ENCODE data around the gene HEXD. TPM values are rescaled to one million over a fixed set of nuclear protein-coding genes. Genes with fewer than 3 reads are reported as not detected.
A peak's percentile ranks its signal among the peaks of the same experiment; 100 is the strongest.
"Not testable (repeated sequence)": the region's sequence is repeated elsewhere in the genome, so short reads cannot be mapped to it uniquely, and the experiment has no call there.

The HEXD gene
- total RNA-seq, 1 donor, result 9.4 TPM

- H3K4me3 ChIP-seq (ENCODE audit: low read depth, low read length), result no peak overlapping the region
- TF ChIP-seq CTCF (IDR thresholded peaks at IDR 0.05; ENCODE audit: insufficient read depth, low read length), result no peak
- DNase-seq (ENCODE audit: low read depth), result no peak
These were observed 28.5 kb downstream of the HEXD start for GRCh38 chr17:82446649-82447048.

GRCh38 chr17:82447876-82448275 lies 29.7 kb downstream of the HEXD start:
- no peak overlapping the region for H3K4me3 ChIP-seq (ENCODE audit: low read depth, low read length)
- no peak for TF ChIP-seq CTCF (IDR thresholded peaks at IDR 0.05; ENCODE audit: insufficient read depth, low read length)
- DNase-seq (ENCODE audit: low read depth), result no peak

- TF ChIP-seq CTCF (IDR thresholded peaks at IDR 0.05; ENCODE audit: insufficient read depth, low read length), result no peak
- DNase-seq (ENCODE audit: low read depth), result no peak
These were observed 31.2 kb downstream of the HEXD start for GRCh38 chr17:82449131-82449882.

GRCh38 chr17:82449883-82450356 lies 31.8 kb downstream of the HEXD start:
- no peak for TF ChIP-seq CTCF (IDR thresholded peaks at IDR 0.05; ENCODE audit: insufficient read depth, low read length)
- no peak for DNase-seq (ENCODE audit: low read depth)

More at GRCh38 chr17:82449131-82449882, 31.2 kb downstream of the HEXD start:
- H3K4me3 ChIP-seq (ENCODE audit: low read depth, low read length), result peak overlapping the region; percentile 95

GRCh38 chr17:82450357-82451106 lies 32.4 kb downstream of the HEXD start, which contains the start of gene CYBC1:
Gene CYBC1, minus strand, starts transcription at chr17:82450752. Its CDS starts 1,498 bp downstream, at chr17:82449254.
- DNase-seq (ENCODE audit: low read depth), result peak; percentile 96
- H3K4me3 ChIP-seq (ENCODE audit: low read depth, low read length), result peak within 1 kb of the TSS; percentile 95
- TF ChIP-seq CTCF (IDR thresholded peaks at IDR 0.05; ENCODE audit: insufficient read depth, low read length), result no peak

More at GRCh38 chr17:82449883-82450356, 31.8 kb downstream of the HEXD start:
- peak overlapping the region; percentile 95 for H3K4me3 ChIP-seq (ENCODE audit: low read depth, low read length)

- TF ChIP-seq CTCF (IDR thresholded peaks at IDR 0.05; ENCODE audit: insufficient read depth, low read length), result no peak
- H3K4me3 ChIP-seq (ENCODE audit: low read depth, low read length), result no peak overlapping the region
- no peak for DNase-seq (ENCODE audit: low read depth)
These were observed 34.0 kb downstream of the HEXD start for GRCh38 chr17:82452162-82452561.

GRCh38 chr17:82453151-82453550 lies 35.0 kb downstream of the HEXD start:
- not testable (repeated sequence) for DNase-seq (ENCODE audit: low read depth); H3K4me3 ChIP-seq (ENCODE audit: low read depth, low read length)

- not testable (repeated sequence) for H3K4me3 ChIP-seq (ENCODE audit: low read depth, low read length); DNase-seq (ENCODE audit: low read depth)
These were observed 35.6 kb downstream of the HEXD start for GRCh38 chr17:82453706-82454105.
